ENCODE data around the gene KSR2.

KSR2 gene

DNA sequence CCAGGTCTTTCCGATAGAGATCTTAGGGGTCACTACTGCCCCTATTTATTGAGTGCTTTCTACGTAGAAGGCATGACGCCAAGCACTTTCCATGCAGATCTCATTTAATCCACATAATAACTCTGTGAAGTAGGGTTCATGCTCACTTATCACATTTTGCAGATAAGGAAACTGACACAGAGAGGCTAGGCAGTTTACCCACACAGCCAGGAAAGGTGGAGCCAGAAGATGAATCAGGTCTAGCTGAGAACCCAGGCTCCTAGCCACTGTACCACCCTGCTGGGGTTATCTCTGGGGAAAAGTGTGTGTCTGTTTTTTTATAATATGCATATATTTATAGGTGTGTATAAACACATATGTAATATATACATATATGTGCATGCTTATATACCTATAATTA, 83.6 kb downstream of the KSR2 start:
- no peaks in the 10 kb centered on the region for H3K36me3 ChIP-seq (replicated peaks; ENCODE audit: low read depth, low read length)
- H3K9ac ChIP-seq (ENCODE audit: low read length): no peak overlapping the region
- no peaks in the 10 kb centered on the region for H3K79me2 ChIP-seq (ENCODE audit: low read length)
- H2AFZ ChIP-seq (ENCODE audit: low read depth, low read length): no peak overlapping the region
- no peak overlapping the region for H3K4me2 ChIP-seq (ENCODE audit: low read length)
- no peaks in the 10 kb centered on the region for H3K9me3 ChIP-seq (ENCODE audit: insufficient read depth, low read length)
- TF ChIP-seq, protein P1, sequence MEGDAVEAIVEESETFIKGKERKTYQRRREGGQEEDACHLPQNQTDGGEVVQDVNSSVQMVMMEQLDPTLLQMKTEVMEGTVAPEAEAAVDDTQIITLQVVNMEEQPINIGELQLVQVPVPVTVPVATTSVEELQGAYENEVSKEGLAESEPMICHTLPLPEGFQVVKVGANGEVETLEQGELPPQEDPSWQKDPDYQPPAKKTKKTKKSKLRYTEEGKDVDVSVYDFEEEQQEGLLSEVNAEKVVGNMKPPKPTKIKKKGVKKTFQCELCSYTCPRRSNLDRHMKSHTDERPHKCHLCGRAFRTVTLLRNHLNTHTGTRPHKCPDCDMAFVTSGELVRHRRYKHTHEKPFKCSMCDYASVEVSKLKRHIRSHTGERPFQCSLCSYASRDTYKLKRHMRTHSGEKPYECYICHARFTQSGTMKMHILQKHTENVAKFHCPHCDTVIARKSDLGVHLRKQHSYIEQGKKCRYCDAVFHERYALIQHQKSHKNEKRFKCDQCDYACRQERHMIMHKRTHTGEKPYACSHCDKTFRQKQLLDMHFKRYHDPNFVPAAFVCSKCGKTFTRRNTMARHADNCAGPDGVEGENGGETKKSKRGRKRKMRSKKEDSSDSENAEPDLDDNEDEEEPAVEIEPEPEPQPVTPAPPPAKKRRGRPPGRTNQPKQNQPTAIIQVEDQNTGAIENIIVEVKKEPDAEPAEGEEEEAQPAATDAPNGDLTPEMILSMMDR (IDR thresholded peaks at IDR 0.05; ENCODE audit: low read depth, low read length): no peak
- TF ChIP-seq EZH2phosphoT487 (IDR thresholded peaks at IDR 0.05; ENCODE audit: low read depth): no peak
- H3K27ac ChIP-seq (ENCODE audit: low read length): no peak overlapping the region
- H3K4me3 ChIP-seq (ENCODE audit: low read length): no peak overlapping the region
- H3K4me1 ChIP-seq (ENCODE audit: low read length): no peaks in the 10 kb centered on the region
- H4K20me1 ChIP-seq (ENCODE audit: insufficient read depth, low read length): no peaks in the 10 kb centered on the region
- H3K27me3 ChIP-seq (ENCODE audit: low read depth, low read length): peaks cover 15% of the 10 kb centered on the region

- H3K9me3 ChIP-seq (ENCODE audit: insufficient read depth, low read length): no peaks in the 10 kb centered on the region
- peaks cover 10% of the 10 kb centered on the region; the same call in 1 of the 2 replicates for H3K27me3 ChIP-seq (ENCODE audit: low read depth, low read length)
- TF ChIP-seq, protein P1 (IDR thresholded peaks at IDR 0.05; ENCODE audit: low read depth, low read length): no peak
- no peaks in the 10 kb centered on the region for H3K4me1 ChIP-seq (ENCODE audit: low read length)
- H3K4me3 ChIP-seq (ENCODE audit: low read length): no peak overlapping the region
- H3K9ac ChIP-seq (ENCODE audit: low read length): no peak overlapping the region
- no peak overlapping the region for H3K27ac ChIP-seq (ENCODE audit: low read length)
- H2AFZ ChIP-seq (ENCODE audit: low read depth, low read length): no peak overlapping the region
- H3K4me2 ChIP-seq (ENCODE audit: low read length): no peak overlapping the region
- H3K79me2 ChIP-seq (ENCODE audit: low read length): no peaks in the 10 kb centered on the region
- no peaks in the 10 kb centered on the region for H3K36me3 ChIP-seq (replicated peaks; ENCODE audit: low read depth, low read length)
- H4K20me1 ChIP-seq (ENCODE audit: insufficient read depth, low read length): no peaks in the 10 kb centered on the region
Observed at GRCh38 chr12:117884161-117884560, 84.6 kb downstream of the KSR2 start.

GRCh38 chr12:117882603-117883184, 86.1 kb downstream of the KSR2 start:
- TF ChIP-seq, protein P1 (IDR thresholded peaks at IDR 0.05; ENCODE audit: low read depth, low read length): no peak
- no peak for TF ChIP-seq EZH2phosphoT487 (IDR thresholded peaks at IDR 0.05; ENCODE audit: low read depth)
- no peak overlapping the region for H3K4me3 ChIP-seq (ENCODE audit: low read length)
- no peak overlapping the region for H3K9ac ChIP-seq (ENCODE audit: low read length)
- H4K20me1 ChIP-seq (ENCODE audit: insufficient read depth, low read length): no peaks in the 10 kb centered on the region
- H3K27ac ChIP-seq (ENCODE audit: low read length): no peak overlapping the region
- H3K9me3 ChIP-seq (ENCODE audit: insufficient read depth, low read length): no peaks in the 10 kb centered on the region
- no peaks in the 10 kb centered on the region for H3K36me3 ChIP-seq (replicated peaks; ENCODE audit: low read depth, low read length)
- H3K79me2 ChIP-seq (ENCODE audit: low read length): no peaks in the 10 kb centered on the region
- no peak overlapping the region for H2AFZ ChIP-seq (ENCODE audit: low read depth, low read length)
- peaks cover 18% of the 10 kb centered on the region for H3K27me3 ChIP-seq (ENCODE audit: low read depth, low read length)
- H3K4me1 ChIP-seq (ENCODE audit: low read length): no peaks in the 10 kb centered on the region
- H3K4me2 ChIP-seq (ENCODE audit: low read length): no peak overlapping the region

GRCh38 chr12:117882181-117882580, 86.6 kb downstream of the KSR2 start:
- Histone ChIP-seq H4K20me1 (ENCODE audit: insufficient read depth, low read length) (no peaks in the 10 kb centered on the region), H3K27me3 (ENCODE audit: low read depth, low read length) (peaks cover 21% of the 10 kb centered on the region), H3K4me2 (ENCODE audit: low read length) (no peak overlapping the region)

More at GRCh38 chr12:117882181-117882580, 86.6 kb downstream of the KSR2 start:
- Histone ChIP-seq H3K79me2 (ENCODE audit: low read length) (no peaks in the 10 kb centered on the region), H2AFZ (ENCODE audit: low read depth, low read length) (no peak overlapping the region), H3K36me3 (replicated peaks; ENCODE audit: low read depth, low read length) (no peaks in the 10 kb centered on the region), H3K27ac (ENCODE audit: low read length) (no peak overlapping the region), H3K4me3 (ENCODE audit: low read length) (no peak overlapping the region), H3K4me1 (ENCODE audit: low read length) (no peaks in the 10 kb centered on the region), H3K9me3 (ENCODE audit: insufficient read depth, low read length) (no peaks in the 10 kb centered on the region), H3K9ac (ENCODE audit: low read length) (no peak overlapping the region)
- TF ChIP-seq EZH2phosphoT487 (IDR thresholded peaks at IDR 0.05; ENCODE audit: low read depth): no peak
- TF ChIP-seq, protein P1 (IDR thresholded peaks at IDR 0.05; ENCODE audit: low read depth, low read length): no peak

Data from OCI-LY3 (cell line).